Measurements from ENCODE around the gene DIRAS2.
"Not testable (repeated sequence)": the region's sequence is repeated elsewhere in the genome, so short reads cannot be mapped to it uniquely, and the experiment has no call there.

DIRAS2 gene

DNA sequence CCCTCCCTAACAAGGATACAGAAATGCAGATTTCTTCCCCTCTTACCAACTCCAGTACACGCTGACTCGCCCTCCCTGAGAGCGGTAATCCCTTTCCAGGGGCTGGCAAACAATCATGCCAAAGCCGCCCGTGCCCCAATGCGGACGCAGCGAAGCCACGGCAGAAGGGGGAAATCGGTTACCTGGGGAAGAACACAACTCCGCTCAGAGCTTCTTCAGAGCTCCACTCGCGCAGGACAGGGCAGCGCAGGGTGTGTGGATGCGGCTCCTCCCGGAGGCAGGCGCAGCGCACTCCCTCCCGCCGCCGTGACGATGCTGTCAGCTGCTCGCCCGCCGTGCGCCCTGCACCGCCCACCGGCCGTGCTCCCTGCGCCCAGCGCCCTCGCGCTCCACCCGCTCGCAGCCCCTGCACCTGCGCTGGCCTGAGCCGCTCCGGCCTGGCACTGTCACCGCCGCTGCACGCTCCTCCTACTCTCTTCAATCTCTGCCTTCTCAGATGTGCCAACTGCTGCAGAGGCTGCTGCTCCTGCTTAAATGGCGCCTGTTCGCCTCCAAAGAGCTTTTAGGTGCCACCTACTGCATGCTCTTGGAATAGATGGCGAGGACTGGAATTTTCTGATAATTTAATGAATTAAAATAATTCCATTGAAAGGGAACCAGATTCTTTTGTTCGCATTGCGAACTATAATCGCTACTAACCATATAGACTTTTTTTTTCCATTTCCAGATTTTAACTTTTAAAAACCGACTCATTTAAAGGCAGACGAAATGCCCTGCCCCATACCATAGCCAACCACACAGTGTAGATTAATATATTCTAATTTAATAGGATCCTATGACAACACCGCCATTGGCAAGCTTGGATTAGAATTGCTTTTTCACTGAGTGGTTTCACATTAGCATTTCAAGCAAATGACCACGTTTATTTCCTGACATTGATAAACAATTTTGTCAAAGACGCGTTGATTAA, at the start of gene DIRAS2:
TSS of gene DIRAS2 (minus strand) at position 255 of the 970 bp plus-strand sequence. CDS start 28,997 bp downstream, outside the sequence.
- no peak for DNase-seq (ENCODE audit: extremely low read depth in 1 of 2, low read depth in 1 of 2)

DNA sequence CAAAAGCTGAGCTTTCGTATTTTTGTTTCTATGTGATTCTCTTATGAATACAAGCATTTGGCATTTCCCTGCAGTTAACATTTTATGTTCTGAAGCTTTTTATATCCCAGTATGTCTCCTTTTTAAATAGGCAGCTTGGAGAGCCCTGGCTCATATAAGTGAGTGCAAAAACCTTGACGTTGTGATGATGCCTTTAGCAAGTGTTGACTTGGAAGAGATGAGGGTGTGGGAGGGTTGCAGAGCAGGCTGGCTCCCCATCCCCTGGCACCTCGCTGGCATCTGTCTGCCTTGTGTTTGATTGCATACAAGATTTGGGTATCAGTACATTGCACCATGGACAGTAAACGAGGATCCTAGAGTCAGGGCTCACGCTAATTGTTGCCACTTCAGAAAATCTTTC, 42.1 kb upstream of the DIRAS2 start:
- DNase-seq (ENCODE audit: extremely low read depth in 1 of 2, low read depth in 1 of 2), result no peak

DNA sequence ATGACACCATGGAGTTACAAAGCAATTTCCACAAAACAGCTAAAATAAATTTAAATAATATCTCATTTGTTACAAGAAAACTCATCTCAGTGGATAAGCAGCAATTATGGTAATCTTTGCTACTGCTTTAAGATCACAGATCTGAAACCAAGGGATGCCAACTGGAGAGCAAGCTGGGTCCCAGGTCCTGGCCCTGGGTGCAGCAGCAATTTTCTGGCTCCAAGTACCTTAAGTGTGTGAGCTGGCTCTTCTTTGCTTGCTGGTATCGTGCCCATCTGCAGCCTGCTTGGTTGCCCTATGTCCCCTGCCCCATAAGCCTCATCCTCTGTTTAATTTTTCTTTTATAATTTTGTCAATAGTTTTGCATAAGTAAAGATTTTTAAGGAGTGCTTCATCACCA, 41.5 kb upstream of the DIRAS2 start:
- no peak for DNase-seq (ENCODE audit: extremely low read depth in 1 of 2, low read depth in 1 of 2)

DNA sequence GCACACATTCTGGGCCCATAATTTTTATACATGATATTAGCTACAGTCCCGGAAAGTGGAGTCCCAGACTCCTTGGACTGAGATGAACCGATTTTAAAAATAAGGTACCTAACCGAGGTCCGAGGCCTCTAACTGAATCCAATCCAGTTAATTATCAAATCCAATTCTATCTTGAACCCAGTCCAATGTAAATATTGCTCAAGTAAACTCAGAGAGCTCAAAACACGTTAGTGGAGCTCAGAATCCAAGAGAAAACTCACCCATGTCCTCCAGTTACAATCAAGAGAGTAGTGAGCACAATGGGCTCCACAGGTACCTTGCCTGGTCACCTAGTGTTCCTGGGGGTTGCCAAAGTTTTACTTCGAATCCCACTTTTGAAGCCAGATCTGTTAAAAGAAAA, 37.9 kb upstream of the DIRAS2 start:
- DNase-seq (ENCODE audit: extremely low read depth in 1 of 2, low read depth in 1 of 2), result no peak

GRCh38 chr9:90665072-90665471, 22.4 kb upstream of the DIRAS2 start:
- no peak for DNase-seq (ENCODE audit: extremely low read depth in 1 of 2, low read depth in 1 of 2)

DNA sequence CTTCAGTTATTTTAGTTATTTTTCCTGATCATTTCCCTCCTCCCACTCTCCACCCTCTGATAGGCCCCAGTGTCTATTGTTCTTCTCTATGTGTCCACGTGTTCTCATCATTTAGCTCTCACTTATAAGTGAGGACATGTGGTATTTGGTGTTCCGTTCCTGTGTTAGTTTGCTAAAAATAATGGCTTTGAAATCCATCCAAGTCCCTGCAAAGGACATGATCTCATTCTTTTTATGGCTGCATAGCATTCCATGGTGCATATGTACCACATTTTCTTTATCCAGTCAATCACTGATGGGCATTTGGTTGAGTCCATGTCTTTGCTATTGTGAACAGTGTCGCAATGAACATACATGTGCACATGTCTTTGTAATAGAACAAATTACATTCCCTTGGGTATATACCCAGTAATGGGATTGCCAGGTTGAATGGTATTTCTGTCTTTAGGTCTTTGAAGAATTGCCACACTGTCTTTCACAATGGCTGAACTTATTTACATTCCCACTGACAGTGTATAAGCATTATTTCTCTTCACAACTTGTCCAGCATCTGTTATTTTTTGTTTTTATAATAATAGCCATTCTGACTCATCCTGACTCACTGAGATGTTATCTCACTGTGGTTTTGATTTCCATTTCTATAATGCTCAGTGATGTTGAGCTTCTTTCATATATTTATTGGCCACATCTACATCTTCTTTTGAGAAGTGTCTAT, 17.2 kb upstream of the DIRAS2 start:
- DNase-seq (ENCODE audit: extremely low read depth in 1 of 2, low read depth in 1 of 2), result no peak

- no peak for DNase-seq (ENCODE audit: extremely low read depth in 1 of 2, low read depth in 1 of 2)
Measured at GRCh38 chr9:90658783-90659182, 16.2 kb upstream of the DIRAS2 start.

- DNase-seq (ENCODE audit: extremely low read depth in 1 of 2, low read depth in 1 of 2), result no peak
Measured at GRCh38 chr9:90658181-90658580, 15.6 kb upstream of the DIRAS2 start.

GRCh38 chr9:90656876-90657275, 14.3 kb upstream of the DIRAS2 start:
- DNase-seq (ENCODE audit: extremely low read depth in 1 of 2, low read depth in 1 of 2), result not testable (repeated sequence)

DNA sequence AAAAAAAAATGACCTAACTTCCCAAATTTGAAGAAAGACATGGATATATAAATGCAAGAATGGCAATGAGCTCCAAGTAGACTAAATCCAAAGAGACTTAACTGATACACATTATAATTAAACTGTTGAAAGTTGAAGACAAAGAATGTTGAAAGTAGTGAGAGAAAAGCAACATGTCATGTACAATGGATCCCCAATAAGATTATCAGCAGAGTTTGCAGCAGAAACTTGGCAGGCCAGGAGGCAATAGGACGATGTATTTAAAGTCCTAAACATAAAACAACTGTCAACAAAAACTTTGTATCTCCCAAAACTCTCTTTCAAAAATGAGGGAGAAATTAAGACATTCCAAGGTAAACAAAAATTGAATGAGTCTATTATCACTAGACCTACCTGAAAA, 8.6 kb upstream of the DIRAS2 start:
- DNase-seq (ENCODE audit: extremely low read depth in 1 of 2, low read depth in 1 of 2), result no peak

- no peak for DNase-seq (ENCODE audit: extremely low read depth in 1 of 2, low read depth in 1 of 2)
Measured at GRCh38 chr9:90647843-90648242, 5.2 kb upstream of the DIRAS2 start.

- no peak for DNase-seq (ENCODE audit: extremely low read depth in 1 of 2, low read depth in 1 of 2)
Measured at GRCh38 chr9:90645721-90646120, 3.1 kb upstream of the DIRAS2 start.

GRCh38 chr9:90641884-90642487, 638 bp downstream of the DIRAS2 start:
- no peak for DNase-seq (ENCODE audit: extremely low read depth in 1 of 2, low read depth in 1 of 2)

GRCh38 chr9:90641086-90641485, 1.5 kb downstream of the DIRAS2 start:
- no peak for DNase-seq (ENCODE audit: extremely low read depth in 1 of 2, low read depth in 1 of 2)

GRCh38 chr9:90640361-90640760, 2.3 kb downstream of the DIRAS2 start:
- no peak for DNase-seq (ENCODE audit: extremely low read depth in 1 of 2, low read depth in 1 of 2)

- no peak for DNase-seq (ENCODE audit: extremely low read depth in 1 of 2, low read depth in 1 of 2)
Measured at GRCh38 chr9:90637626-90638025, 5.0 kb downstream of the DIRAS2 start.

- DNase-seq (ENCODE audit: extremely low read depth in 1 of 2, low read depth in 1 of 2), result no peak
Measured at GRCh38 chr9:90632647-90633207, 9.9 kb downstream of the DIRAS2 start.

- no peak for DNase-seq (ENCODE audit: extremely low read depth in 1 of 2, low read depth in 1 of 2)
Measured at GRCh38 chr9:90631964-90632363, 10.7 kb downstream of the DIRAS2 start.

DNA sequence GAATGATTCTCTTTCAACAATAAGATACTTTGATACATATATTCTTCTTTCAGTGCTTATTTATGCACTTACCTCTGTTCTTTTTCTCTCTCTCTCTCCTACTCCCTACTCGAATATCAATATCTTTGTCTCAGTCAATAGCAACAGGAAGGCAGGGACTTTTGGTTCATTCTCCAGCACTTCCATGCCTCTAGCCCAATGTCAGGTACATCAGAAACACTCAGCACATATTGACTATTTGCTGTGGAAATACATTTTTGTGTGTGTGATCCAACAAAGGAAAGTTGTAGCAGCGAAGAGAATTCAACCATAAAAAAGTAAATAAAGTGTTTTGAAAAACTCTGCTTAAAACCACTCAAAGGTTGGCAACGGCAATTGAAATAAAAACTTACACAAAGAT, 12.6 kb downstream of the DIRAS2 start:
- DNase-seq (ENCODE audit: extremely low read depth in 1 of 2, low read depth in 1 of 2), result no peak

DNA sequence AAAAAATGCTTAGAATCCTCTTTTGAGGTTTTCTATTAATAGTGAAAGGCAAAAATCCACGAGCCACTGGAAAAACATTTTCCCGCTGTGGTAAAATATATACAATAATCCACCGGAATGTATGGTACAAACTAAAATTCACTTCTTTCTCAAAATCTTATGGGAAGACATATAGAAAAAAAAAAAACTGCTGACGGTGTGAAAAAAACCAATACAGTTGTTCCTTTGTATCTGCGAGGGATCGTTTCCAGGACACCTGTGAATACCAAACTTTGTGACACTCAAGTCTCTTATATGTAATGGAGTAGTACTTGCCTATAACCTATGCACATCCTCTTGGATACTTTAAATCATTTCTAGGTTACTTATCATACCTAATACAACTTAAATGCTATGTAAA, 13.3 kb downstream of the DIRAS2 start:
- no peak for DNase-seq (ENCODE audit: extremely low read depth in 1 of 2, low read depth in 1 of 2)

- DNase-seq (ENCODE audit: extremely low read depth in 1 of 2, low read depth in 1 of 2), result no peak
Measured at GRCh38 chr9:90616806-90617205, 25.8 kb downstream of the DIRAS2 start.
